Tibial nerve (tissue), 4 donors: ENCODE measurements around the gene PFKM. TPM values are rescaled to one million over a fixed set of nuclear protein-coding genes. Genes with fewer than 3 reads are reported as not detected.
A peak's percentile ranks its signal among the peaks of the same experiment; 100 is the strongest.
"Not testable (repeated sequence)": the region's sequence is repeated elsewhere in the genome, so short reads cannot be mapped to it uniquely, and the experiment has no call there.

ENCODE experiments used
- DNase-seq, 2 donors: peaks; one replicate each; pipeline ENCODE4 v3.0.0-alpha.2; 2019; ENCODE audit warnings: low spot score in 2 of 2
- H3K27ac ChIP-seq, 4 donors: fragments of 200-600 bp; sonication (generic) in 3 of 4; one replicate each; pipeline ENCODE4 v1.5.1; 2017 to 2019; ENCODE audit warnings: mild to moderate bottlenecking in 1 of 4
- H3K27me3 ChIP-seq, 2 donors: fragments of 200-600 bp; sonication (generic) in 1 of 2; one replicate each; pipeline versions ENCODE4 v1.5.1 to v1.6.0; 2017 to 2019
- H3K36me3 ChIP-seq, 3 donors: fragments of 200-600 bp; sonication (generic); one replicate each; pipeline ENCODE4 v1.5.1; 2018 to 2019
- H3K4me1 ChIP-seq, 4 donors: fragments of 200-600 bp; sonication (generic) in 3 of 4; one replicate each; pipeline ENCODE4 v1.5.1; 2017 to 2019
- H3K4me3 ChIP-seq, 4 donors: fragments of 200-600 bp; sonication (generic) in 3 of 4; one replicate each; pipeline ENCODE4 v1.5.1; 2017 to 2019; ENCODE audit warnings: mild to moderate bottlenecking in 1 of 4, moderate library complexity in 1 of 4
- H3K9me3 ChIP-seq, 4 donors: fragments of 200-600 bp; sonication (generic) in 3 of 4; one replicate each; pipeline ENCODE4 v1.5.1; 2017 to 2019
- EP300 ChIP-seq, 2 donors: sonication (generic); formaldehyde crosslinking; IDR thresholded peaks; one replicate each; pipeline ENCODE4 v1.6.1; 2017; ENCODE audit warnings: antibody characterized with exemption in 2 of 2, mild to moderate bottlenecking in 1 of 2
- POLR2A ChIP-seq, 2 donors: fragments of 450-650 bp; IDR thresholded peaks; one replicate each; pipeline ENCODE4 v1.6.1; 2017; ENCODE audit warnings: antibody characterized with exemption in 2 of 2, mild to moderate bottlenecking in 2 of 2, moderate library complexity in 2 of 2
- WGBS, 2 donors: methylation state at CpG; one replicate each; pipeline ENCODE4 v1.1.5; 2018; 5-methylcytosine and 5-hydroxymethylcytosine counted together
- total RNA-seq, 4 donors: library from RNA; depleted of rRNA; stranded (reverse); fragments of >200 nt; gene quantifications; one replicate each; pipeline ENCODE4 v1.1.0, GENCODE V29; 2016
- TF ChIP-seq, protein P1 (sequence below), 5 experiments: fragments of 200-600 bp in 3 of 5; fragments of 450-650 bp in 2 of 5; sonication (generic) in 3 of 5; IDR thresholded peaks; one replicate each; pipeline ENCODE4 v1.5.1; 2016 to 2019; ENCODE audit warnings: antibody characterized with exemption in 5 of 5, mild to moderate bottlenecking in 3 of 5, moderate library complexity in 2 of 5

The PFKM gene
- total RNA-seq, 4 donors from 2014 or later, result 37.5 to 51.1 (median 47.4) TPM

- Histone ChIP-seq H3K4me1 (peaks cover 0 to 34% (median 3%) of the 10 kb centered on the region in 4 donors), H3K9me3 (no peaks in the 10 kb centered on the region), H3K4me3 (no peak overlapping the region), H3K36me3 (peaks cover 0 to 73% (median 26%) of the 10 kb centered on the region in 3 donors), H3K27ac (no peak overlapping the region), H3K27me3 (no peaks in the 10 kb centered on the region)
- no peak for TF ChIP-seq EP300 (IDR thresholded peaks at IDR 0.05)
- TF ChIP-seq, protein P1, sequence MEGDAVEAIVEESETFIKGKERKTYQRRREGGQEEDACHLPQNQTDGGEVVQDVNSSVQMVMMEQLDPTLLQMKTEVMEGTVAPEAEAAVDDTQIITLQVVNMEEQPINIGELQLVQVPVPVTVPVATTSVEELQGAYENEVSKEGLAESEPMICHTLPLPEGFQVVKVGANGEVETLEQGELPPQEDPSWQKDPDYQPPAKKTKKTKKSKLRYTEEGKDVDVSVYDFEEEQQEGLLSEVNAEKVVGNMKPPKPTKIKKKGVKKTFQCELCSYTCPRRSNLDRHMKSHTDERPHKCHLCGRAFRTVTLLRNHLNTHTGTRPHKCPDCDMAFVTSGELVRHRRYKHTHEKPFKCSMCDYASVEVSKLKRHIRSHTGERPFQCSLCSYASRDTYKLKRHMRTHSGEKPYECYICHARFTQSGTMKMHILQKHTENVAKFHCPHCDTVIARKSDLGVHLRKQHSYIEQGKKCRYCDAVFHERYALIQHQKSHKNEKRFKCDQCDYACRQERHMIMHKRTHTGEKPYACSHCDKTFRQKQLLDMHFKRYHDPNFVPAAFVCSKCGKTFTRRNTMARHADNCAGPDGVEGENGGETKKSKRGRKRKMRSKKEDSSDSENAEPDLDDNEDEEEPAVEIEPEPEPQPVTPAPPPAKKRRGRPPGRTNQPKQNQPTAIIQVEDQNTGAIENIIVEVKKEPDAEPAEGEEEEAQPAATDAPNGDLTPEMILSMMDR (IDR thresholded peaks at IDR 0.05), result no peak
- no peak for TF ChIP-seq POLR2A (IDR thresholded peaks at IDR 0.05)
- WGBS, 2 donors, result 76% methylated on average over 2 of the region's 2 CpGs
- no peak for DNase-seq
These were observed 32.1 kb downstream of the PFKM start for GRCh38 chr12:48151103-48151771.

- H3K27ac ChIP-seq, DNase-seq, H3K27me3 ChIP-seq, H3K9me3 ChIP-seq, H3K4me3 ChIP-seq: not testable (repeated sequence)
- 93 to 98% methylated on average over 5 of the region's 5 CpGs for WGBS, 2 donors
- Histone ChIP-seq H3K36me3 (peaks cover 0 to 30% (median 13%) of the 10 kb centered on the region in 3 donors), H3K4me1 (peaks cover 0 to 39% (median 8%) of the 10 kb centered on the region in 4 donors)
These were observed 36.6 kb downstream of the PFKM start for GRCh38 chr12:48155786-48156185.

- peak overlapping the region; percentile 77 to 94 (median 88) for H3K4me3 ChIP-seq
- H3K4me1 ChIP-seq, result peaks cover 0 to 39% (median 8%) of the 10 kb centered on the region in 4 donors
- no peaks in the 10 kb centered on the region for H3K27me3 ChIP-seq
- no peak for TF ChIP-seq POLR2A (IDR thresholded peaks at IDR 0.05)
- peaks cover 0 to 21% (median 5%) of the 10 kb centered on the region in 3 donors for H3K36me3 ChIP-seq
- 21 to 24% methylated on average over 8 of the region's 8 CpGs for WGBS, 2 donors
- H3K9me3 ChIP-seq, result no peaks in the 10 kb centered on the region
- DNase-seq, result no peak
- peak overlapping the region; percentile 82 to 94 (median 89) for H3K27ac ChIP-seq
These were observed 37.5 kb downstream of the PFKM start for GRCh38 chr12:48156652-48157017.

DNA sequence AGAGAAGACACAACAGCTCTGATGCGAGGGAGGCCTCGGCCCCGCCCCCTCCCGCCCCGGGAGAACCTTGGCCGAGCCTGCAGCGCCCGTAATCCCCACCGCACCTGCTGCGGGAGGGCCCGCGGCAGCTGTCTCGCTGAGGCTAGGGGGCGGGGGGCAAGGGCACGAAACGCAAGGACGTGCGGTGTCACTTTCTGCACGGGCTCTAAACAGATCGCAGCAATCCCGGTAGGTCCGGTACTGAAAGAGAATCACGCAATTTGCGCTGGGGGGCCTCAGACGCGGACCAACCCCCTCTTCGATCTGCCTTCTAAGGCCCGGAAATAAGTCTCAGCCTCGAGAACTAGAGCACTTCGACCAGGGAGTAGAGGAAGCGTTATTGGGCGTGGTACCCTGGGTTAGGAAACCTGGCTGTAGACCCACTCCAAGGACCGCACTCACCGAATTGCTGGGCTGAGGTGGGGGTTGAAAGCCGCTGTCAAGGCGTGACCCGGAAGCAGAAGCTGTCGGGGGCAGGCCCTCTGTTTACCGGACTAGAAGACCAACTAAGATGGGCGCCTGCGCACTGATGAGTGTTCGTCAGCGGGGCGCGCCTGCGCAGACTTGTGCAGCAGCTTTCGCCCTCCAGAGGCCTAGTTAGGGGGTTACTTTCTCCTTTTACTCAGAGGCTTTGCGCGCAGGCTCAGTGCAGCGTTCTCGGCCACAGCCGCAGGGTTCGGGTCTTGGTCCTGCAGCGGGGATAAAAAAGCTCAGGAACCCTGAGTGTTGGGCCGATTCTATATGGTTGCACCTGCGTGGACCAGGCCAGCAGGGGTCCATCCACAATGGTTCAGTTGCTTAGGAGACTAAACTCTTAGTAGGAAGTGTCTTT lies 38.1 kb downstream of the PFKM start, which contains the start of gene ASB8:
TSS of gene ASB8 (minus strand) at position 498 of the 871 bp plus-strand sequence. CDS start 4,019 bp downstream, outside the sequence.
- TF ChIP-seq EP300 (IDR thresholded peaks at IDR 0.05), result peak; percentile 86 to 89
- TF ChIP-seq, protein P1 (IDR thresholded peaks at IDR 0.05), result peak; percentile 22 to 80 (median 64)
- peak in 1 of 2 donors; percentile 65 for TF ChIP-seq POLR2A (IDR thresholded peaks at IDR 0.05)
- Histone ChIP-seq H3K36me3 (peaks cover 0 to 17% (median 4%) of the 10 kb centered on the region in 3 donors), H3K27ac (peak within 1 kb of the TSS; percentile 82 to 94 (median 89)), H3K9me3 (no peaks in the 10 kb centered on the region), H3K4me3 (peak within 1 kb of the TSS; percentile 77 to 94 (median 88)), H3K27me3 (no peaks in the 10 kb centered on the region), H3K4me1 (peaks cover 0 to 39% (median 8%) of the 10 kb centered on the region in 4 donors)
- DNase-seq, result peak; percentile 97
- 1% methylated on average over 47 to 51 of the region's 56 CpGs for WGBS, 2 donors

- no peaks in the 10 kb centered on the region for H3K9me3 ChIP-seq
- H3K4me3 ChIP-seq, result peak overlapping the region; percentile 77 to 94 (median 88)
- H3K4me1 ChIP-seq, result peaks cover 0 to 39% (median 8%) of the 10 kb centered on the region in 4 donors
- H3K36me3 ChIP-seq, result peaks cover 0 to 10% (median 0%) of the 10 kb centered on the region in 3 donors
- DNase-seq, result no peak
- WGBS, 2 donors, result 62 to 68% methylated on average over 3 of the region's 3 CpGs
- H3K27me3 ChIP-seq, result no peaks in the 10 kb centered on the region
- peak overlapping the region; percentile 82 to 94 (median 89) for H3K27ac ChIP-seq
- TF ChIP-seq EP300 (IDR thresholded peaks at IDR 0.05) (no peak), POLR2A (IDR thresholded peaks at IDR 0.05) (no peak)
- TF ChIP-seq, protein P1 (IDR thresholded peaks at IDR 0.05), result no peak
These were observed 38.8 kb downstream of the PFKM start for GRCh38 chr12:48157889-48158370.
